Activated CD4-positive, alpha-beta T cell treated with anti-CD3 and anti-CD28 coated beads for 1 hour (primary cell): Measurements from ENCODE around the gene CORO1A.
"Not testable (repeated sequence)": the region's sequence is repeated elsewhere in the genome, so short reads cannot be mapped to it uniquely, and the experiment has no call there.

ENCODE experiments used
- DNase-seq: peaks from one replicate; pipeline ENCODE4 v3.0.0-alpha.2; 2020

CORO1A gene

DNA sequence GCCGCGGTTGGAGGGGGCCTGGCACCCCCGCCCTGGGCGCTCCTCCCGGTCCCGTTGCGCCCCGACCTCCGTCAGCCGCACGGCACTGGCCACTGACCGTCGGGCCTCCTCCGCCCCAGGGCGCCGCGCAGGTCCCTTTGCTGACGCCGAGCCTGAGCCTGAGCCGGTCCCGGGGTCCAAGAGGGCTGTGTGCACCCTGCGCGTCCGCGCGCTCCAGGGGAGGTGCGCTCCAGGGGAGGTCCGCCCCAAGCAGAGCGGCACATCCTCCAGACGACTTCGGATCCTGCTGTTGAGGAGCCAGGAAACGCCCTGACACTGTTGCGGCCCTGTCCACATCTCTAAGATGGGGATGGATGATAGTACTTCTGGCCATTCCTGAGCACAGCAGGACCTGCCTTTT is 22.9 kb downstream of the CORO1A start:
- not testable (repeated sequence) for DNase-seq

DNA sequence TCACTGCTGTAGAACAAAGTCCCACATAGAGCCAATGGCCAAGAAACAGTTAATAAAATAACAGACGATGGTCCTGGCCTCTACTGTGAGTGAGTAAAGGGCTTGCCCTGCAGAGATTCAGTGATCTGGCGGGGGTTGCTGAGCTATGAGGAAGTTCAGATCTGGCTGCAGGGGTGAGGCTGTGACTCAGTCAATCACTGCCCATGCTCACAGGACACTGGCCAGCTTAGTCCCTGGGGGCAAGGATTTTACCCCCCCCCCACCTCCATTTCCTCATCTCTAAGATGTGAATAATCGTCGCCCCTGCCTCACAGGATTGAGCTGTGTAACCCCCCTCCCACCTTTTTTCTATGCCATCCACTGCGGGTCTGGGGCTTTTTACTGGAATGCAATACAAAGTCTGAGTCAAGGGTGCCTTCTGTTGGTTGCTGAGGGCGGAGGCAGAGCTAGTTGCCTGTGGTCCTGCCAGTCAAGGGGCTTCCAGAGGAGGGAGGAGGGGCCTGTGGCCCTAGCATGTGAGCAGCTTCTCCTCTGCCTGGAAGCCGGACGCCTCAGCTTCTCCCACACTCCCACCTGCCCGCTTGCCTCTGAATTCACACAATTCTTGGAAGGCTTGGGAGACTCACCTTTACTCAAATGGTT is 23.8 kb downstream of the CORO1A start:
- not testable (repeated sequence) for DNase-seq

DNA sequence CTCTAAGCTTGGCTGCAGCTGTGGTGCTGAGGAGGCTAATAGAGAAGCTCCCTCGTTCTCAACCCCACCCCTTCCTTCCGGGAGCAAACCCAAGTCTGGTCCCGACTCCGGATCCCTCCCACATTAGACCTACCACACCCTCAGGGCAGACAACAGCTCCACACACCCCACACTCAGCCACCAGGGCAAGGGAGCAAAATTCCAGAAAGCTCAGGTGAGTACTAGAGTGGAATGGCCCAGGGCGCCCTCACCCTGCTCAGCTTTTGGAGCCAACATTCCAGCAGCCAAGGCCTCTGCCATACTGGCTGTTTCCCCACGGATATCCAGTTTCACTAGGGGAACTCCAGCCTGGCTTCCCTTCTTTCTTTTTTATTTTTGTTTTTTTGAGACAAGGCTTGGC is 25.6 kb downstream of the CORO1A start:
- not testable (repeated sequence) for DNase-seq

DNA sequence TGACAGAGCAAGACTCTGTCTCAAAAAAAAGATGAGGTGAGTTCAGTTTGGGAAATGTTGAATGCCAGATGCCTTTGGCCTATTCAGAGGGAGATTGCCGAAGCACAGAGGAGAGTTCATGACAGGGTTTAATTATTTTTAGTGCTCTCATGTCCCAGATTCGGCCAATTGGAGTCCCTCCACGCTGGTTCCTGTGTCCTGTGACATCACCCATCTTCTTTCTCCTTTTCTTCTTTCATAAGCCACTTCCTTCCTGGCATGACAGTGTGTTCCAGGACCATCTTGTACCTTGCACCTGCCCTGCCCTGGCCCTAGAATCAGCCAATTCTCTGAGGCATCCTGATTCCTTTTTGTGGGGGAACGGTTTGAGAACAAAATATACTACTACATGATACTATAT is 28.0 kb downstream of the CORO1A start:
- not testable (repeated sequence) for DNase-seq

DNA sequence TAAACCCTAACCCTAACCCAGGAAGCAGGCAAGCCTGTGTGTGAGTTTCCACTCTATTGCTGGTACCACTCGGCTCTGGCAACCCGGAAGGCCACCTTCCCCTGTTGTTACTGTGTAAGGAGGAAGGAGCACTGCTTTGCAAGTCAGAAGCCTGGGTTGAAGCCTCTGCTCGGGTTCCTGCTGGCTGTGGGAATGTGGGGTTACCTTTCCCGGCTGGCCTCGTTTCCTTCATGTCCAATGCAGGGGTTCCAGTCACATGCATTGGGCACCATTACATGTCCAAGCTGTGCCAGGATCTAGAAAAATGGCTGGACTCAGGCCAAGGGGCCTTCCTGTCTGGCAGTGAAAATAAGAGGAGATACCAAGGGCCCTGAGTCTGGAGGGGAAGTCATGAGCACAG is 33.7 kb downstream of the CORO1A start:
- not testable (repeated sequence) for DNase-seq
